ENCODE measurements around the gene TMEM236. TPM values are rescaled to one million over a fixed set of nuclear protein-coding genes. Genes with fewer than 3 reads are reported as not detected.

Gene TMEM236
- total RNA-seq, 1 donor from 2014 or later, result 0.07 TPM

DNA sequence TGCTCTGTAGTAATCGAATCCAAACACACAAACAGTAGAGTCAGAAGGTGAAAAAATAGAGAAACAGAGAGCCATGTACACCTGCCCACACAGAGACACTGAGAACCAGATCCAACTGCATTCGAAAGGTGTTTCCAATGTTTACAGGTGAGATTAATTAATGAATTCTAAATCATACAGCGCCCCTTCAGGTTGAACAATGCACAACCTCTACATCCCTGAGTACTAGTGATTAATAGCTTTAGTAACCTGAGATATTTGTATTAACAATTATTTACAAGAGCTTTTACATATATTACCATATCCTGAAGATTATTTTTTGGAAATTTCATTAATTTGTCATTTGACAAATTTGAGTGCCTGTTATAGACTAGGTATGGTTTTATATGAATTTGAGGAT is 49.5 kb downstream of the TMEM236 start:
- H3K27ac Mint-ChIP-seq, result no peak overlapping the region
- no peaks in the 10 kb centered on the region for H3K4me1 Mint-ChIP-seq (ENCODE audit: low read depth)
- no peaks in the 10 kb centered on the region for H3K27me3 Mint-ChIP-seq (ENCODE audit: low read depth)
- intact Hi-C loops (cut with micrococcal nuclease), result no loop called here
- no peak overlapping the region for H3K4me3 Mint-ChIP-seq (ENCODE audit: low read depth)
- H3K36me3 Mint-ChIP-seq (ENCODE audit: low read depth), result no peaks in the 10 kb centered on the region
- H3K9me3 Mint-ChIP-seq, result no peaks in the 10 kb centered on the region
- DNase-seq (ENCODE audit: low spot score), result no peak

- H3K9me3 Mint-ChIP-seq, result no peaks in the 10 kb centered on the region
- no peaks in the 10 kb centered on the region for H3K36me3 Mint-ChIP-seq (ENCODE audit: low read depth)
- no peak overlapping the region for H3K27ac Mint-ChIP-seq
- intact Hi-C loops (cut with micrococcal nuclease), result no loop called here
- H3K4me3 Mint-ChIP-seq (ENCODE audit: low read depth), result no peak overlapping the region
- H3K27me3 Mint-ChIP-seq (ENCODE audit: low read depth), result no peaks in the 10 kb centered on the region
- H3K4me1 Mint-ChIP-seq (ENCODE audit: low read depth), result no peaks in the 10 kb centered on the region
- no peak for DNase-seq (ENCODE audit: low spot score)
Measured at GRCh38 chr10:17802350-17802749, 50.3 kb downstream of the TMEM236 start.

DNA sequence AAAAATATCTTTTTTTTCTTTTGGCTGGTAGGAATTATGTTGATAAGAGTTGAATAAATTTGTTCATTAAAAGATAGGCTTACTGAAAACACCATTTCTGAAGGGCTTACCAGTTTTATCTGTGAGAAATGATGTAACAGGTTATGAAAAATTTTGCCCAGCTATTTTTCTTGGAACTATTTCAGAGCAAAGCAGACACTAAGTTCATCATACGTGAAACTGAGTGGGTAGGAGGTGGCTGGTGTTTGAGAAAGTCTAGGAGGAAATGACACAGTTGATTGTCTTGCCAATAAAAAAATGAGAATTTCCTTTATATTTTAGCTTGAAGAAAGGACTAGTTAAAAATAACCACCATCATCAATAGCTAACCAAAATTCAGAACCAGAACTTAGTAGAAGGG is 51.0 kb downstream of the TMEM236 start:
- no peaks in the 10 kb centered on the region for H3K36me3 Mint-ChIP-seq (ENCODE audit: low read depth)
- no peak overlapping the region for H3K27ac Mint-ChIP-seq

DNA sequence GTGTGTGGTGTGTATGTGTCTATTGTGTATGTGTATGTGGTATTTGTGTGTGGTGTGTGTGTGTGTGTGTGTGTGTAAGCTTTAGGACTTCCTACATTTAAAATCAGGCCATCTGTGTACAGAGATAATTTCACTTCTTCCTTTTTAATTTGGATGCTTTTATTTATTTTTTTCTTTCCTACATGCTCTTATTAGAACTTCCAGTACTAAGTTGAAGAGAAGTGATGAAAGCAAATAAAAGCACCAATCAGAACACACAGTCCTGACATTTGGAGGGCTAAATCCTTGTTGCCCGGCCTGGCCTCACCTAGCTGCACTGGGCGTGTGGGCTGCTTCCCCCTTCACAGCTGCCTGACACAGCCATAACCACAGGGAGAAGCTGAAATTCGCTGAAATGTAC is 53.3 kb downstream of the TMEM236 start:
- Mint-ChIP-seq H3K9me3 (no peaks in the 10 kb centered on the region), H3K27me3 (ENCODE audit: low read depth) (peaks cover 7% of the 10 kb centered on the region), H3K4me3 (ENCODE audit: low read depth) (no peak overlapping the region), H3K36me3 (ENCODE audit: low read depth) (no peaks in the 10 kb centered on the region), H3K27ac (no peak overlapping the region), H3K4me1 (ENCODE audit: low read depth) (peaks cover 7% of the 10 kb centered on the region)
- no peak for DNase-seq (ENCODE audit: low spot score)
- intact Hi-C loops (cut with micrococcal nuclease), result no loop called here

More for the DNA sequence above, 51.0 kb downstream of the TMEM236 start:
- H3K9me3 Mint-ChIP-seq, result no peaks in the 10 kb centered on the region
- intact Hi-C loops (cut with micrococcal nuclease), result no loop called here
- no peaks in the 10 kb centered on the region for H3K27me3 Mint-ChIP-seq (ENCODE audit: low read depth)
- no peaks in the 10 kb centered on the region for H3K4me1 Mint-ChIP-seq (ENCODE audit: low read depth)
- DNase-seq (ENCODE audit: low spot score), result no peak
- H3K4me3 Mint-ChIP-seq (ENCODE audit: low read depth), result no peak overlapping the region

DNA sequence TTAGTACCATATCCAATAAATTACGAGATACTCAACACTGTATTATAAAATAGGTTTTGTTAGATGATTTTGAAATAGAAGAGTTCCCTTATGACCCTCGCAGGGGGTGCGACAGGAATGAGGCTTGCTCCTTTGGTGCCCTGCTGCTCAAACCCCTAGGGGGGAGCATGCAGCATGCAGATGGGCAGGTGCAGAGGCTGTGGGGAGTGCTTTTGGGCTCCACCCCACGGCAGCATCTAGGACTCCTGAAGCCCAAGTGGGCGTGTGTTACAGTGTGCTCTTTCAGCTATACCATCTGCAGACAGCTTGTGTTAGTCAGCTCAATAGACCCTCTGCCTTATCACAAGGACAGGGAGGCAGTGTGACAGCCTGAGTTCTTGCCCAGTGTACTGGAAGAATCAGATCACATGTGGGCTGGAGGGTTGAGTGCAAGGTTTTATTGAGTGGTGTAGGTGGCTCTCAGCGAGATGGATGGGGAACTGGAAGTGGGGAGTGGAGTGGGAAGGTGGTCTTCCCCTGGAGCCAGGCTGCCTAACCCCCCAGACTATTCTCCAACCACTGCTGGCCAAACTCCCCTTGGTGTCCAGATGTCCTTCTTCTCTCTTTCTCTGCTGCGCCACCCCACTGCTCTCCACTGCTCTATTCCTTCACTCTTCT is 54.0 kb downstream of the TMEM236 start:
- no peak for DNase-seq (ENCODE audit: low spot score)
- Mint-ChIP-seq H3K36me3 (ENCODE audit: low read depth) (no peaks in the 10 kb centered on the region), H3K27ac (no peak overlapping the region), H3K4me1 (ENCODE audit: low read depth) (peaks cover 7% of the 10 kb centered on the region), H3K4me3 (ENCODE audit: low read depth) (no peak overlapping the region), H3K9me3 (no peaks in the 10 kb centered on the region), H3K27me3 (ENCODE audit: low read depth) (peaks cover 7% of the 10 kb centered on the region)
- intact Hi-C loops (cut with micrococcal nuclease), result no loop called here

DNA sequence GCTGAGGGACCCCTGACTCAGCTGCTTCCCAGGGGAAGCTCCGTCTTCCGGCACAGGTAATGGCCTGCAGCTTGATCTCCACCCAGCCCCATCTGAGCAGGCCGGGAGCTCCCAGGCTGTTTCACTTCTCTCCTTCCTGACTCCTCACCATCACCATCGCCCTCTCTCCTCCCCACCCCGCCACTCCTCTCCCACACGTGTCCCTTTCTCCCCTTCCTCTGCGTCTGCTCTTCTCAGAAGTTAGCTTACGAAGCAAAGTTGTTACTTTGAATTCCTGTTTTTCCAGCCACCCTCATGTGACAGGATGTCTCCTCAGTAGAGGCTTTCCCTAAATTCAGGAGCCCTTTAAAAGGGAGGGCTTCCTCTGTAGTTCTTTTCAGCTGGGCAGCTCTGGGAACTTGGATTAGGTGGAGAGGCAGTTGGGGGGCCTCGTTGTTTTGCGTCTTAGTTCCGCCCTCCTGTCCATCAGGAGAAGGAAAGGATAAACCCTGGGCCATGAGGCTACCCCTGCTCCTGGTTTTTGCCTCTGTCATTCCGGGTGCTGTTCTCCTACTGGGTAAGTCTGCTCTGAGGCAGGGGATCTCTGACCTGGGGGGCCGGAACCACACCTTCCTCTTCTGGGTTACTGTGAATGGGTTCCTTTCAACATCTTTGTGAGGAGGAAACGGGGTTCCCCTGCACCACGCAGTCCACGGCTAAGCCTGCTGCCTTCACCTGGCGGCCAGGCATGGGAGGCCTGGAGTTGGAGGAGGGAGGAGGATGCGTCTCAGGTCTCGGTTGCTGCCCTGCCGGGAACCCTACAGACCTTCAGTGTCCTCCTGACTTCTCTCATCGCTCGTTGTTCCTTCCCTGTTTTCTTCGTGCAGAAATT is 57.2 kb downstream of the TMEM236 start, which contains the start of gene MRC1:
MRC1 (plus strand) TSS at position 378 of the 871 bp plus-strand sequence; CDS start at position 496, 118 bp downstream.
- intact Hi-C loops (cut with micrococcal nuclease), result no loop called here
- Mint-ChIP-seq H3K9me3 (no peaks in the 10 kb centered on the region), H3K4me3 (ENCODE audit: low read depth) (no peak within 1 kb of the TSS), H3K27me3 (ENCODE audit: low read depth) (peaks cover 7% of the 10 kb centered on the region), H3K36me3 (ENCODE audit: low read depth) (no peaks in the 10 kb centered on the region), H3K4me1 (ENCODE audit: low read depth) (peaks cover 7% of the 10 kb centered on the region), H3K27ac (no peak within 1 kb of the TSS)
- DNase-seq (ENCODE audit: low spot score), result no peak

DNA sequence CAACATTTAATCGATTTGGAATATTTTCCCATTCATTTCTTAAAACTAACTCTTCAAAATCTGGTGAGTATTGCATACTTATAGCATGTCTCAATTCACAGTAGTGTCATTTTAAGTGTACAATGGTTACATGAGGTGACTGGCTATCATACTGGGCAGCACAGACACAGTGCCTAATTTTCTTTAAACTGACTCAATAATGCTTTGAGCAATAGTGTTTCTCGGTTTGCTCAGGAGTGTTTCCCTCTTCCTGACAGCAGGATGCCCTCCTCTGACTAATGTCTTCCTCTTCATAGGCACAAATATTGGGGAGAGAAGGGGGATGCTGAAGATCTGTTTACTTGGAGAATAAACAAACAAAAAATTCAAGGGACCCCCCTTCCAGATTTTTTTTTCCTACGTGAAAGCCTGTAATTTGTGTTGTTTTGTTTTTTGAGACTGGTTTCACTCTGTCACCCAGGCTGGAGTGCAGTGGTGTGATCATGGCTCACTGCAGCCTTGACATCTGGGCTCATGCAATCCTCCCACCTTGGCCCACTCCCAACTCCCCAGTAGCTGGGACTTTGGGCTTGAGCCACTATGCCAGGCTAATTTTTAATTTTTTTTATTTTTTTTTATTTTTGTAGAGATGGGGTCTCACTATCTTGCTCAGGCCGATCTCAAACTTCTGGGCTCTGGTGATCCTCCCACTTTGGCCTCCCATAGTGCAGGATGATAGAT is 59.3 kb downstream of the TMEM236 start:
- Mint-ChIP-seq H3K4me3 (ENCODE audit: low read depth) (no peak overlapping the region), H3K27me3 (ENCODE audit: low read depth) (peaks cover 7% of the 10 kb centered on the region), H3K4me1 (ENCODE audit: low read depth) (peaks cover 7% of the 10 kb centered on the region)

GRCh38 chr10:17814973-17815372 is 63.0 kb downstream of the TMEM236 start:
- Mint-ChIP-seq H3K9me3 (no peaks in the 10 kb centered on the region), H3K4me3 (ENCODE audit: low read depth) (no peak overlapping the region), H3K27ac (no peak overlapping the region), H3K4me1 (ENCODE audit: low read depth) (peaks cover 3% of the 10 kb centered on the region), H3K27me3 (ENCODE audit: low read depth) (peaks cover 4% of the 10 kb centered on the region), H3K36me3 (ENCODE audit: low read depth) (no peaks in the 10 kb centered on the region)
- intact Hi-C loops (cut with micrococcal nuclease), result no loop called here
- DNase-seq (ENCODE audit: low spot score), result no peak

More for the DNA sequence above, 59.3 kb downstream of the TMEM236 start:
- no peak for DNase-seq (ENCODE audit: low spot score)
- H3K36me3 Mint-ChIP-seq (ENCODE audit: low read depth), result no peaks in the 10 kb centered on the region
- H3K27ac Mint-ChIP-seq, result no peak overlapping the region
- no peaks in the 10 kb centered on the region for H3K9me3 Mint-ChIP-seq
- intact Hi-C loops (cut with micrococcal nuclease), result no loop called here

DNA sequence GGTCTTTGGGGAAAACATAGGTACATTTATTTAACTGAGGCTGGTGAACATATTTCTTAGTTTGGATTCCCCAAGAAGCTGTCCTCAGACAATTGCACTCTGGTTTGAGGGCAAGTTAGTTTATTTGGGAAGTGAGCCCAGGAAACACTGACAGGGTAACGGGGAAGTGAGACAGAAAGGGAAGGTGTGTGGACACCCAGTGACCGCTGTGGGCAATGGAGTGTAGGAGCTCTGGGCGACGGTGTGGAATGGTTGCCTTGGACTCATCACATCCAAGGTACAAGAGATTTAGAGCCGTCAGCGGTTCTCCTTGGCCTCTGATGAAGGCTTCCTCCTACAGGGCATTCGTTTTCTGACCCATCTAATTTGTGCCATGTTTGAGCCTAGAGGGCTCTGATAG is 64.2 kb downstream of the TMEM236 start:
- Mint-ChIP-seq H3K36me3 (ENCODE audit: low read depth) (no peaks in the 10 kb centered on the region), H3K4me1 (ENCODE audit: low read depth) (no peaks in the 10 kb centered on the region), H3K27me3 (ENCODE audit: low read depth) (no peaks in the 10 kb centered on the region), H3K27ac (no peak overlapping the region), H3K9me3 (no peaks in the 10 kb centered on the region), H3K4me3 (ENCODE audit: low read depth) (no peak overlapping the region)
- DNase-seq (ENCODE audit: low spot score), result no peak
- intact Hi-C loops (cut with micrococcal nuclease), result no loop called here

DNA sequence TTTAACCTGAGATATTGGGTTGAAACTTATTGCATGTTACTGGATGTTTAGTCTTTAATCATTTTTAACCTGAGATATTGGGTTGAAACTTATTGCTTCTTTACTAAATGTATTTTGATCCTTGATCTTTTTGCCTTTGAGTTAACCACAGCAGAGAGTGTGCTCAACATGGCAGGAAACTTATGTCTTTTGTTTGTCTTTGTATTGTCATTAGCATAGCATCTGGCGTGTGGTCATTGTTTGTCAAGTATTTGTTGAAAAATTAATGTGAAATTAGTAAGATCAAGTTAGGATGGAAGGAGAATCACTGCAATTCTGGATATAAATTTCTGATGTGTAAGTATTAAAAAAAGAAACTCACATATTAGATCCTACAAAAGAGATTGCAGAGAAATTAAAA is 65.3 kb downstream of the TMEM236 start:
- DNase-seq (ENCODE audit: low spot score), result no peak
- Mint-ChIP-seq H3K36me3 (ENCODE audit: low read depth) (no peaks in the 10 kb centered on the region), H3K9me3 (no peaks in the 10 kb centered on the region), H3K4me3 (ENCODE audit: low read depth) (no peak overlapping the region), H3K27me3 (ENCODE audit: low read depth) (no peaks in the 10 kb centered on the region), H3K27ac (no peak overlapping the region), H3K4me1 (ENCODE audit: low read depth) (no peaks in the 10 kb centered on the region)
- intact Hi-C loops (cut with micrococcal nuclease), result no loop called here

DNA sequence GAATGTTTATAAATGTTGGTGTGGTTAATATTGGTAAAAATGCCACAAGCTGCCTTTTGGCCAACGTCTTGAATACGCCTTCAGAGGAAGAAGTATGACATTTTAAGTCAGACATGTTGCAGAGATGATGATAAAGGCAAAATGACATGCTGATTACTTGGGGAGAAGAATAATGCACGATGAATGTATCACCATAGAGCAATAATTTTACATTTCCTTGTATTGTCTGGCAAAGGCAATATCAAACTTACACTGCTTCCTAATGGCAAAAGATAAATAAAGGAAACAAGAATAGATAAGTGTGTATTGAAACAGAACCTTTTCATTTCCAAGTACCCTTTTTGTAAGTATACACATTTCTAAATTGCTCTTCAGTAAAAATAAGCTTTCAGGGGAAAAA is 65.8 kb downstream of the TMEM236 start:
- no peak for DNase-seq (ENCODE audit: low spot score)
- Mint-ChIP-seq H3K4me3 (ENCODE audit: low read depth) (no peak overlapping the region), H3K9me3 (no peaks in the 10 kb centered on the region), H3K27ac (no peak overlapping the region), H3K36me3 (ENCODE audit: low read depth) (no peaks in the 10 kb centered on the region), H3K4me1 (ENCODE audit: low read depth) (no peaks in the 10 kb centered on the region), H3K27me3 (ENCODE audit: low read depth) (no peaks in the 10 kb centered on the region)
- intact Hi-C loops (cut with micrococcal nuclease), result no loop called here

GRCh38 chr10:17819836-17820235 is 67.8 kb downstream of the TMEM236 start:
- Mint-ChIP-seq H3K27me3 (ENCODE audit: low read depth) (no peaks in the 10 kb centered on the region), H3K36me3 (ENCODE audit: low read depth) (no peaks in the 10 kb centered on the region), H3K4me1 (ENCODE audit: low read depth) (no peaks in the 10 kb centered on the region), H3K9me3 (no peaks in the 10 kb centered on the region), H3K27ac (no peak overlapping the region), H3K4me3 (ENCODE audit: low read depth) (no peak overlapping the region)
- no peak for DNase-seq (ENCODE audit: low spot score)
- intact Hi-C loops (cut with micrococcal nuclease), result no loop called here

DNA sequence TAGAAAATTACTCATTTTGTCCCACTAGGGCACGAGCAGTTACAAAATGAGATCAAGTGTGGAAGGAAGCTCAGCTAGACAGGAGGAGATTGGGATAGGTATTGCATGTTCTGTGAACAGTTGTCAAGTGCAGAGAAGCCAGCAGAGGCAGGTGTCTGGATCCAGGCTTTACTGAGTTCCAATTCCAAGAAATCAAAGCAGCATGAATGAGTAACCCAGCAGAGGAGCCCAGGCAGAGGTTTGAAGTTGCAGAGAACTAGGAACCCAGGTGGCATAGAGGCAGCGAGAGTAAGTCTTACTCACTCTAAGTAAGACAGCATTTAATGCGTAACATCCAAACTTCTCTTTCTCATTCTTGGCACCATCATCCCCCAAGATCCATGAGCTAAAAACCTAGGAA is 68.9 kb downstream of the TMEM236 start:
- Mint-ChIP-seq H3K27me3 (ENCODE audit: low read depth) (no peaks in the 10 kb centered on the region), H3K4me3 (ENCODE audit: low read depth) (no peak overlapping the region), H3K4me1 (ENCODE audit: low read depth) (no peaks in the 10 kb centered on the region), H3K36me3 (ENCODE audit: low read depth) (no peaks in the 10 kb centered on the region), H3K9me3 (no peaks in the 10 kb centered on the region), H3K27ac (no peak overlapping the region)
- intact Hi-C loops (cut with micrococcal nuclease), result no loop called here
- DNase-seq (ENCODE audit: low spot score), result no peak

Measured in activated T-helper 2 cell treated with anti-CD3 and anti-CD28 coated beads, Interferon-gamma antibody, Interleukin-2, Interleukin-4, amounts not matched to agents 10 μg/mL and 5 μg/mL and 100 μg/mL, durations not matched to agents 14 hours and 24 hours and 36 hours (primary cell).